Brain microvascular endothelial cell (primary cell): ENCODE measurements around the gene SYCE3.
A peak's percentile ranks its signal among the peaks of the same experiment; 100 is the strongest.

Experiments
- DNase-seq: peaks from one replicate; pipeline ENCODE4 v3.0.0-alpha.2; 2020
- H3K27ac ChIP-seq: fragments of 250-450 bp; sonication (Bioruptor Pico); 2 replicates; pipeline ENCODE4 v1.5.1; 2020; ENCODE audit warnings: mild to moderate bottlenecking, moderate library complexity
- H3K27me3 ChIP-seq: fragments of 250-450 bp; sonication (Bioruptor Pico); replicated peaks from 2 replicates; pipeline ENCODE4 v1.5.1; 2020; ENCODE audit warnings: mild to moderate bottlenecking
- H3K36me3 ChIP-seq: fragments of 250-450 bp; sonication (Bioruptor Pico); replicated peaks from 2 replicates; pipeline ENCODE4 v1.5.1; 2020; ENCODE audit warnings: mild to moderate bottlenecking
- H3K4me3 ChIP-seq: 2 replicates; pipeline ENCODE4 v1.5.1; 2011; ENCODE audit warnings: low read depth, mild to moderate bottlenecking, control low read depth, low read length, moderate library complexity
- in situ Hi-C: cut with HindIII; loops from 2 replicates; pipeline ENCODE4 v1.10.0; 2017; ENCODE audit warnings: low sequenced_read_pairs, low pct_ligation_motif_present
- TF ChIP-seq, protein P1 (sequence below): IDR thresholded peaks from 2 replicates; pipeline ENCODE4 v1.5.1; 2011; ENCODE audit warnings: low read depth, mild to moderate bottlenecking, moderate library complexity, low read length, control low read depth, inconsistent platforms; ENCODE audit errors: missing control alignments

Gene SYCE3, protein sequence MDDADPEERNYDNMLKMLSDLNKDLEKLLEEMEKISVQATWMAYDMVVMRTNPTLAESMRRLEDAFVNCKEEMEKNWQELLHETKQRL

DNA sequence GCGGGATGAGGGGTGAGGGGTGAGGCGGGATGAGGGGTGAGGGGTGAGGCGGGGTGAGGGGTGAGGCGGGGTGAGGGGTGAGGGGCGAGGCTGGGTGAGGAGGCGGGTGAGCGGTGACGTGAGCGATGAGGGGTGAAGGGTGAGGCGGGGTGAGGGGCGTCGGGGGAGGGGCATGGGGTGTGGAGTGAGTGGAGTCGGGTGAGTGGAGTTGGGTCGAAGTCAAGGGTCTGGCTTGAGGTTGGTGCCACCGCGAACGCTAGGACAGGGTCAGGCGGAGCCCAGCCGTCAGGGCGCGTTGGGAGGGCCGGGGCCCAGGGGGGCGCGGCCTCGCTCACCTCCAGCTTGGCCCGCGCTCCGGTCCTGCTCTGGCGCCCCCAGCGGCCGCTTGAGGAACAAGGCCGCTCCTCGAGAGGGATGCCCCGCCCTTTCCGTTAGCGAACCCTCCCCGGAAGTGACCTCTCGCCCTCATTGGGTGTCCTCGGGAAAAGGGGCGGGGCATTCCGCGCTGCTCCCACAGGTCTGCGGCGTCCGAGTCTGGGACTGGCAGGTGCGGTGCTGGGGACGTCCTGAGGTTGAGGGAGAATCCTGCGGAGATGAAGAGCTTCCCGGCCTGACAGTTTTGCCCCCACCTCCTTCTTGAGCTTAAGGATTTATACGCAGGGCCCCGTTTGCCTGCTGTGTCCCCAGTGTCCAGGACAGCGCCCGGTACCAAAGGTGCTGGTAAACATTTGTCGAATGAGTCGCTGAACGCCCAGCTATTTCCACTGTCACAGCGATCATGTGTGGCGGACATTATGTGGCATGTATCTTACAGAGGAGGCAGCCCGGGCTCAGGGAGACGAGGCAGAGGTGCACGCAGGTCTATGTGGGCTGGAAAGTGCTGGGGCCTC, at the start of gene SYCE3:
Gene SYCE3 (minus strand): TSS at position 397 of the 890 bp plus-strand sequence. CDS start 6,514 bp downstream, outside the sequence.
- H3K27ac ChIP-seq: no peak within 1 kb of the TSS
- H3K4me3 ChIP-seq: peak within 1 kb of the TSS; percentile 58
- TF ChIP-seq, protein P1, sequence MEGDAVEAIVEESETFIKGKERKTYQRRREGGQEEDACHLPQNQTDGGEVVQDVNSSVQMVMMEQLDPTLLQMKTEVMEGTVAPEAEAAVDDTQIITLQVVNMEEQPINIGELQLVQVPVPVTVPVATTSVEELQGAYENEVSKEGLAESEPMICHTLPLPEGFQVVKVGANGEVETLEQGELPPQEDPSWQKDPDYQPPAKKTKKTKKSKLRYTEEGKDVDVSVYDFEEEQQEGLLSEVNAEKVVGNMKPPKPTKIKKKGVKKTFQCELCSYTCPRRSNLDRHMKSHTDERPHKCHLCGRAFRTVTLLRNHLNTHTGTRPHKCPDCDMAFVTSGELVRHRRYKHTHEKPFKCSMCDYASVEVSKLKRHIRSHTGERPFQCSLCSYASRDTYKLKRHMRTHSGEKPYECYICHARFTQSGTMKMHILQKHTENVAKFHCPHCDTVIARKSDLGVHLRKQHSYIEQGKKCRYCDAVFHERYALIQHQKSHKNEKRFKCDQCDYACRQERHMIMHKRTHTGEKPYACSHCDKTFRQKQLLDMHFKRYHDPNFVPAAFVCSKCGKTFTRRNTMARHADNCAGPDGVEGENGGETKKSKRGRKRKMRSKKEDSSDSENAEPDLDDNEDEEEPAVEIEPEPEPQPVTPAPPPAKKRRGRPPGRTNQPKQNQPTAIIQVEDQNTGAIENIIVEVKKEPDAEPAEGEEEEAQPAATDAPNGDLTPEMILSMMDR: peak; percentile 80
- DNase-seq: peak; percentile 84
- in situ Hi-C loops: no loop called here
- no peaks in the 10 kb centered on the region for H3K36me3 ChIP-seq
- H3K27me3 ChIP-seq: no peaks in the 10 kb centered on the region

DNA sequence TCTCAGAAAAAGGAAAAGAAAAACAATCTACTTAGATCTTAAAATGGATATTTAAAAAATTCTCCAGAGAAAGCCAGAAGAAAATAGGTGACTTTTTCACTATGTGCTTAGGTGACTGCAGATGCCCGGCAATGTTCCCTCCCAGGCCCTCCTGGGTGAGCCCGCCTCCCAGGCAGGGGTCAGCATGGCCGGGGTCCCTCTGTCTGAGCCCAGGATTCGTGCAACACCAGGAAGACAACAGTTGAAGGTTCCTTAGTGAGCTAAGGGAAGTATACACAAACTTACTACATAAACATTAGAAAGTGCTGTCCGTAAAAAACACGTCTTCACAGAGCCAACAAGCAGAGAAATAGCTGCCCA, 49.4 kb upstream of the SYCE3 start:
- in situ Hi-C loops: no loop called here
- no peak overlapping the region for H3K4me3 ChIP-seq
- no peak overlapping the region for H3K27ac ChIP-seq
- TF ChIP-seq, protein P1: no peak
- DNase-seq: no peak
- H3K36me3 ChIP-seq: no peaks in the 10 kb centered on the region
- H3K27me3 ChIP-seq: peaks cover 5% of the 10 kb centered on the region

DNA sequence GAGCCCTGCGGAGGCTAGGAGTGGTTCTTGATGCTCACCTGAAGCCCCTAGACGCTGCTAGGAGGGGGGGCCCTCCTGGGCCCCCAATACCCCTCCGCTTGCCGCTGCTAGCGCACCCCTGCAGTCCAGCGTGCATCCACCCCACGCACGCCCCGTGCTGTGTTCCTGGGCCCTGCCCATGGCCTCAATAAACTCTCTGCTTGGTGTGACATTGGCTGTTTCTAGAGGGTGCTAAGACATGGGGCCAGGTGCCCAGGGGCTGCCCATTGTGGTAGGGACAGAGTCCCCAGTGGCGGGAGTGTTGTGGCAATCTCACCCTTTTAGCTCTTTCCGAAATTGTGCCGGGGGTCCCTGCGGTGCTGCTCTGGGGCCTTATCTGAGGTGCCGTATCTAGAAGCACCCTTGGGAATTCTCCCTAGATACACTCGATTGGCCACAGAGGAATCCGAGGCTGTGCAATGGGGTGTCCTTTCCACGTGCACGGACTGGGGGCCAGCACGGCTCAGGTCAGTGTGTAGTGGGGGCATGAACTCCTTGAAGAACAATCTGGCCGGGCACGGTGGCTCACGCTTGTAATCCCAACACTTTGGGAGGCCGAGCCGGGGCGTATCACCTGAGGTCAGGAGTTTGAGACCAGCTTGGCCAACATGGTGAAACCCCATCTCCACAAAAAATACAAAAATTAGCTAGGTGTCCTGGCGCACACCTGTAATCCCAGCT, 48.8 kb upstream of the SYCE3 start:
- H3K27me3 ChIP-seq: peaks cover 5% of the 10 kb centered on the region
- no peak overlapping the region for H3K4me3 ChIP-seq
- in situ Hi-C loops: no loop called here
- DNase-seq: no peak
- TF ChIP-seq, protein P1: no peak
- H3K27ac ChIP-seq: no peak overlapping the region
- no peaks in the 10 kb centered on the region for H3K36me3 ChIP-seq

DNA sequence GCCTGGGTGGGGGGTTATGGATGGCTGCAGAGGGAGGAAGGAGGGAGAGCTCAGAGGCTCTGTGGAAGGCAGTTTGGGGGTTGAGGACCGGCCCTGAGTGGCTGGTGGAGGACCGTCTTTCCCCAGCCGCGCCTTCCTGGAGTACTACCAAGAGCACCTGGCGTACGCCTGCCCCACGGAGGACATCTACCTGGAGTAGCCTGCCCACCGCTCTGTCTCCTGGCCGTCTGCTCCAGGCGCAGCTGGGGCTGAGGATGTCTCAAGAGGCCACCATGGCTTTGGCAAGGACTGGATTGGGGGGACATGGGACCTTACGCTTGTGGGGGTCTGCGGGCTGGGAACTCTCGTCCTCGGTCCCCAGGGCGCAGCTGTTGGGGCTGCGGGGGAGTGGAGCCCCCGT, 47.9 kb upstream of the SYCE3 start:
- Histone ChIP-seq H3K27ac (no peak overlapping the region), H3K36me3 (no peaks in the 10 kb centered on the region), H3K4me3 (no peak overlapping the region), H3K27me3 (peaks cover 7% of the 10 kb centered on the region)
- in situ Hi-C loops: no loop called here
- no peak for DNase-seq
- TF ChIP-seq, protein P1: no peak

DNA sequence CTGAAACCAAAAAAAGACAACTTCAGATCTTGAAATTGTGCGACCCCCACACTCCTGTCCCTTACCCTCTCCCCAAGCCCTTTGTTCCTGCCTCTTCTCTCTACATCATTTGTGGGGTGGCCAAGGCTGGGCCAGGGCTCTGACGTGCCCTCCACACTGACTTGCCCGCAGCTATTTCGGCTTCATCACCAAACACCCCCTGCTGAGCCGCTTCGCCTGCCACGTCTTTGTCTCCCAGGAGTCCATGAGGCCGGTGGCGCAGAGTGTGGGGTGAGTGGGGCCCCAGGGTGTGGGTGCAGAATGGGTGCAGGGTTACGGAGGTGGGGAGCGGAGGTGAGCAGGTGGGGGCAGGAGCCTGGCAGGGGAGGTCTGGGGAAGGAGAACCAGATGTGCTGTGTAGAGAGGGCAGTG, 47.3 kb upstream of the SYCE3 start:
- TF ChIP-seq, protein P1: no peak
- peaks cover 8% of the 10 kb centered on the region for H3K27me3 ChIP-seq
- in situ Hi-C loops: no loop called here

More for the DNA sequence above, 47.3 kb upstream of the SYCE3 start:
- Histone ChIP-seq H3K27ac (no peak overlapping the region), H3K36me3 (no peaks in the 10 kb centered on the region), H3K4me3 (no peak overlapping the region)
- DNase-seq: no peak
